GM11168 (cell line): ENCODE measurements around the gene RMDN3.

Experiments
- in situ Hi-C: fragments of 300-500 bp; cut with MboI; formaldehyde crosslinking; loops from one replicate; pipeline ENCODE4 v1.12.0; 2022; ENCODE audit warnings: low sequenced_read_pairs; ENCODE audit not compliant: unreplicated experiment

RMDN3 gene, protein sequence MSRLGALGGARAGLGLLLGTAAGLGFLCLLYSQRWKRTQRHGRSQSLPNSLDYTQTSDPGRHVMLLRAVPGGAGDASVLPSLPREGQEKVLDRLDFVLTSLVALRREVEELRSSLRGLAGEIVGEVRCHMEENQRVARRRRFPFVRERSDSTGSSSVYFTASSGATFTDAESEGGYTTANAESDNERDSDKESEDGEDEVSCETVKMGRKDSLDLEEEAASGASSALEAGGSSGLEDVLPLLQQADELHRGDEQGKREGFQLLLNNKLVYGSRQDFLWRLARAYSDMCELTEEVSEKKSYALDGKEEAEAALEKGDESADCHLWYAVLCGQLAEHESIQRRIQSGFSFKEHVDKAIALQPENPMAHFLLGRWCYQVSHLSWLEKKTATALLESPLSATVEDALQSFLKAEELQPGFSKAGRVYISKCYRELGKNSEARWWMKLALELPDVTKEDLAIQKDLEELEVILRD

DNA sequence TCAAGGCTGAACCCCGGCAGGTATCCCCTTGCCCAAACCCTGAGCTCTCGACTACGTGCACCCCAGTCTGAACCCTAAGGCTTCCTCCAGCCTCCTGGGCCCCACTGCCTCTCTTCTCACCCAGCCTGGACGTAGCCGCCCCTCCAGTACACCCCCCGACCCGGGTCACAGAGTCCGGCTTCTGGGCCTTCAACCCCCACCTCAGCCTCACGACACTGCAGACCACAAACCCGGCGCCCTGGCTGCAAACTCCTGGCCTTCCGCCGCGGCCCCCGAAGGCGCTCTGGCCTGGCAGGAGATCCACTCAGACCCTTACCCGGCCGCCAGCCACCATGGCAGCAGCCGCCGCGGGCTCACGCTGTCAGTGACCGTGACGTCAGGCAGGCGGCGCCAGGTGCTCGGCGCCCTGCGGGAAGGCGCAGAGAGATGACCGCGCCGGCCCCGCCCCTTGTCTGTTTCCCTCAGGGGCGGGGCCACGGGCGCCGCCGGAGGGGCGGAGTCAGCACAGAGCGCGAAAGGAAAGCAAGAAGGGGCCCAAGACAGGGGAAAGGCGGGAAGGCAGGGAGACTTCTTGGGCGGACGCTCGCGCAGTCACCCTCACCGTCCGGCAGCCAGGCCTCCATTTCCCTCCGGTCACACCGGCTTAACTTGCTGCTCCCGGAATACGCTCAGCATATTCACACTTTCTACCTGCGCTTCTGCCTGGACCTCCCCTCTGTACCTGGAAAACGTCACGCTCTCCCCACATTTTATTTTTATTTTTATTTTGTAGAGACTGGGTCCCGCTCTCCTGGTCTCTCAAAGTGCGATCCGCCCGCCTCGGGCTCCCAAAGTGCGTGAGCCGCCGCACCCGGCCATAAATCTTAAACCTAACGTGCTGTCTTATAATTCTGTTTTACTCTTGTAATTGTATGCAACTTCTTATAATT is at the start of gene RMDN3:
Gene RMDN3 (minus strand): TSS at position 372 of the 929 bp plus-strand sequence. CDS start 471 bp downstream, outside the sequence.
- in situ Hi-C loops = loop anchor here (25.0 kb wide), 1 partner anchor 418 kb away; the partner anchor contains the start of gene CCDC9B

DNA sequence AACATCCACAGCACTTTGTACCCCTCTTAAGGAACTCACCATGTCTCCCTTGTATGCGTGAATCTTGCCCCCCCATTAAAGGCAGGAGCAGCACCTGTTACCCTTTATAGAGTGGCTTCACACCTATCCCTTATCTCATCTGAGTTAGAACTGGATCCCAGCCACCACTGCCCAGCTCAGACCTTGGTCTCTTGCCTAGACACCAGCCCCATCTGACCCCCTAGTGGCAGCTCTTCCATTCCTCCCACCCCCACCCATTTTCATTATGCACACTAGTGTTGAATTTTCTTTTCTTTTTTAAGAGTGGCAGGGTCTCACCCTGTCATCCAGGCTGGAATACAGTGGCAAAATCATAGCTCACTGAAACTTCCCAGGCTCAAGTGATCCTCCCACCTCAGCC is 48.6 kb upstream of the RMDN3 start:
- in situ Hi-C loops = no loop called here

DNA sequence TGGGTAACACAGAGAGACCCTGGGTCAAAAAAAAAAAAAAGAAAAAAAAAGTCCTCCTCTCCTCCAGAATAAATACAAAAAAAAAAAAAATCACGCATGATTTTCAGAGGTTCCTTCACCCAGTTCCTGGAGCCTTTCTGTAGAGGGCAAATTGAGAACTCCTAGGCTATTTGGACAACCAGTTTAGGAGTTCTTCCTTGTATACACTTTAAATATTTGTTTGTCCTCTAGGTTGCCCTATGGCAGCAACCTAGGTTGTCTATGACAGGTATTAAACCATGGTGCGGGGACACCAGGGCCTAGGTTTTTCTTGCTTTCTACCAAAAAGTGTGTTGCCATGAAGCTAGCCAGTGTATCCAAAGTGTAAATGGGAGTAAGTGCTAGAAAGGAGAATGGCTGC is 48.0 kb upstream of the RMDN3 start:
- in situ Hi-C loops = no loop called here

DNA sequence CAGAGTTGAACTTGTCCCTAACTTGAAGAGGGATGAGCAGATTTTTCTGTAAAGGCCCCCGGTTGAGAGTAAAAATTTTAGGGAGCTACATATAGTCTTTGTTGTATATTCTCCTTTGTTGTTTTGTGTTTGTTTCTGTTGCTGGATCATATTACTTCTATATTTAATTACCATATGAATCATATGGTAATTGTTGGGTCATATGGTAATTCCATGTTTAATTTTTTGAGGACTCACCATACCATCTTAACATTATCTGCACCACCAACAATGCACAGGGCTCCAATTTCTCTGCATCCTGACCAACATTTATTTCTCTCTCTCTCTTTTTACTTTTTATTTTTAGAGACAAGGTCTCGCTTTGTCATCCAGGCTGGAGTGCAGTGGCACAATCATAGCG is 44.5 kb upstream of the RMDN3 start:
- in situ Hi-C loops = no loop called here

DNA sequence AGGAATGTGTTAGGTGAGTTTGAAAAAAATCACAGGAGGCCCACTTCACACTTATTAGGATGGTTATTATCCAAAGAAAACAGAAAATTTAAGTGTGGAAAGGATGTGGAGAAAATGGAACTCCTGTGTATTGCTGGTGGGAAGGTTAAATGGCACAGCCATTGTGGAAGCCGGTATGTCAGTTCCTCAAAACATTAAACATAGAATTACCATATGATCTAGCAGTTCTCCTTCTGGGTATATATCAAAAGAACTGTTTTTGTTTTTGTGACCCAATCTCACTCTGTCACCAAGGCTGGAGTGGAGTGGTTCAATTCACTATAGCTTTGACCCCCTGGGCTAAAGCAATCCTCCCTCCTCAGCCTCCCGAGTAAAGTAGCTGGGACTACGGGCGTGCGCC is 41.5 kb upstream of the RMDN3 start:
- in situ Hi-C loops = no loop called here

DNA sequence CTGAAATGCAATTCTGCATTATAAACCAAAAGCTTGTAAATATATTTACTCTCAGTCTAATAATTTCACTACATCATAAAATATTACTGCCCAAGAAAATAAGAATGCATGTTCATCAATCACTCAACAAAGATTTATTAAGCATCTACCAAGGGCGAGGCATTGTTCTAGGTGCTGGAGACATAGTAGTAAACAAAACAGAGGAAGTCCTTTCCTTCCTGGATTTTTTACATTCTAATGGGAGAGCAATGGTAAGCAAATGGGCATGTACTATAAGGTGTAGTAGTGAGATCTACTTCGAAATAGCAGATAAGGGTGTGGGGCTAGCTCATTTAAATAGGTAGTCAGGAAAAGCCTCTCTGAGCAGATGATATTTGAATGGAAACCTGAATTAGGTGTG is 41.0 kb upstream of the RMDN3 start:
- in situ Hi-C loops = no loop called here

DNA sequence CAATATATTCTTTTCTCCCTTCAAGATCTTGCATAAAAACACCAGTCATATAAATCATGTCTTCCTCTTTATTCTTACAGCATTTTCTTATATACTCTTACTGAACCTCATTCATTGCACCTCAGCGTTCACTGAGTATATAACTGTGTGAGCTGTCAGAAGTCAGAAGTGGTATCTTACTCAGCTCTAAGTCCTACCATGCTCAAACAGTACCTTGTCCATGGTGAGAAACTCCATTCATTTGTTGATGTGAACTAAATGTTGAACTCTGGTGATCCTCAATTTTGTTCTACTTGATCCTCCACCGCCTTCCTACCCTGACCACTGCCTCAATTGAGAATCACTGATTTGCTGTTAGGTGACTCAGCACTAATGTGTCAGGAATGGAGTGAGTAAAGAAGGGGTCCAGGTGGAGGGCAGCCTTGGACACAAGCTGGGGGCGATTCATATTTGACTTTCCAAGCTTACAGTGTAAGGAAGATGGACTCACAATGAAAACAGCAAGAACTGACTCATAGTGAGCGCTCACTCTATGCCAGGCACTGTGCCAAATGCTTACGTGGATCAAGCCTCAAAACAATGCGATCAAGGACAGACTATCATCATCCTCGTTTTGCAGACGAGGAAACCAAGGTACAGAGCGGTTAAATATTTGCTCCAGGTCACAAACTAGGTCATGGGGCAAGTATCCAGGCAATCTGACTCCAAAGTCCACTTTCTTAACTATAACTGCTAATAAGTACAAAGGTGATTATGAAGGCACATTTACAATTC is 38.3 kb upstream of the RMDN3 start:
- in situ Hi-C loops = no loop called here

DNA sequence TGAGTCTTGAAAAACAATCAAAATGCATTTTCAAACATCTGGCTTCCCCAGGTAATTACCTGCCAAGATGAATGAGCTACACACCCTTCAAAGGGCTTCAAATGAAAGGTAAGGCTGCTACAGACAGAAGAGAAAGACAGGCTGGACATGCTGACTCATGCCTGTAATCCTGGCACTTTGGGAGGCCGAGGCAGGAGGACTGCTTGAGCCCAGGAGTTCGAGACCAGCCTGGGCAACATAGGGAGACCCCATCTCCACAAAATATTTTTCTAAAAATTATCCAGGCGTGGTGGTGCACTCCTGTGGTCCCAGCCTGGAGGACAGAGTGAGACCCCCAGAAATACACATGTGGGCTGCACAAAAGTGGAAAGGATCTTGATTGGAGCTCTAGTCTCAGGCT is 37.3 kb upstream of the RMDN3 start:
- in situ Hi-C loops = no loop called here

DNA sequence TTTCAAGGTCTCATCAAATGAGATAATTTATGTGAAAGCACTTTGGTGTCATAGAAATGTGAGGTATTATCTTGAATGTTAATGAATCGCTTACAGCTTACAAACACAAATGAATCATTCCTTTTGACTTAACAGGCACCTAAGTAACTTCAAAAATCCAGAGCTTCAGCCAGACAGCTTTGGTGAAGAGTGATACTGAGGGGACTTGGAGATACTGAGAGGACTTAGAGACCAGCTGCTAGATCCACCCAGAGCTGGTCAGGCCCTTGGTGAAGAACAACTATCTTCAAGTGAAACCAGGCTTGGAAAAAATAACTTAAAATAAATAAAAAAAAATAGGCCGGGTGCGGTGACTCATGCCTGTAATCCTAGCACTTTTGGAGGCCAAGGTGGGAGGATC is 35.7 kb upstream of the RMDN3 start:
- in situ Hi-C loops = no loop called here

DNA sequence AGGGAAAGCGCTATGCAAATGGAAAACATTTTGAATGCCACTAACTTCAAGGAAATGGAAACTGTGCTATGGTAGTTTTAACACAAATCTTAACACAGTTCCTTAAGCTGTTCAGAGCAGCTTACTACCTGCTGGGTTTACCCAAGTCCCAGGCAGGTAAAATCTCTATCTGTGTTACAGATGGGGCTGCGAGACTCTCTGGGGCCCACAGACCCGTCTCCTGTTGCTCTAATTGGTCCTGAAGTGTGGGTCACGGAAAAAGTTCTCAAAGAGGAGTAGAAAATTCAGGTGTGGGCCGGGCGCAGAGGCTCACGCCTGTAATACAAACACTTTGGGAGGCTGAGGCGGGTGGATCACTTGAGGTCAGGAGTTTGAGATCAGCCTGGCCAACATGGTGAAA is 34.9 kb upstream of the RMDN3 start:
- in situ Hi-C loops = loop anchor here (5.0 kb wide), 1 partner anchor 88 kb away; no protein-coding TSS in a partner anchor

DNA sequence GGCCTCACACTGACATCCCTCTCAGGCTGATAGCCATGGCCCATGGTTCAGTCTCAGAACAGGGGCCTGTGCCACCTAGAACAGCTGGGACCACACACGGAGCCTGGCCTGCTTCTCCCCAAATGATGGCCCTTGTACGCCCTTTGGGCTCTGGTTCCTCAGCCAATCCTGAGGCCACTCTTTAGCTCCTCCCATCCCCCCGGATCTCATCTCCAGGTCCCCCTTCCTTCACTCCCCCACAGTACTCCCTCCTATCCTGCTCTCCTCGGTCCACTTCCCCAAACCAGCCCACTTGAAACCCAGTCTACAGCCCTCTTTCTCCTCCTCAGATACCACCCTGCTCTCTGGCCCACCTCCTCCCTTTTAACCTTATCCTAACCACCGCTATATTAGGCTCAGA is 34.1 kb upstream of the RMDN3 start:
- in situ Hi-C loops = loop anchor here (5.0 kb wide), 1 partner anchor 87 kb away; no protein-coding TSS in a partner anchor

DNA sequence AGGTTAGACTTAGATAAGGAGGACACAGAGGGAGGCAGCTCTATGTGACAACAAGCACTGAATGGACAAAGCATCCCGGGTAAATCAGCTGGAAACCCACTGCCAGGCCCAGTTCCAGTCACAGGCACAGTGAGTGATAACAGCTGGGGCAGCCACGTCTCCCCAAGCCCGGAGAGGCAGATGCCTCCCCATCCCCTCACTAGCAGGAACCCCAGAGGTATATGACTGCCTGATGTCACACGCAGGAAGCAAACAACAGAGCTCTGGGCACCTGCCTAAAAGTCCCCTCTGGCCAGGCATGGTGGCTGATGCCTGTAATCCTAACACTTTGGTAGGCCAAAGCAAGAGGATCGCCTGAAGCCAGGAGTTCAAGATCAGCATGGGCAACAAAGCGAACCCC is 32.9 kb upstream of the RMDN3 start:
- in situ Hi-C loops = loop anchor here (5.0 kb wide), 1 partner anchor 86 kb away; no protein-coding TSS in a partner anchor

DNA sequence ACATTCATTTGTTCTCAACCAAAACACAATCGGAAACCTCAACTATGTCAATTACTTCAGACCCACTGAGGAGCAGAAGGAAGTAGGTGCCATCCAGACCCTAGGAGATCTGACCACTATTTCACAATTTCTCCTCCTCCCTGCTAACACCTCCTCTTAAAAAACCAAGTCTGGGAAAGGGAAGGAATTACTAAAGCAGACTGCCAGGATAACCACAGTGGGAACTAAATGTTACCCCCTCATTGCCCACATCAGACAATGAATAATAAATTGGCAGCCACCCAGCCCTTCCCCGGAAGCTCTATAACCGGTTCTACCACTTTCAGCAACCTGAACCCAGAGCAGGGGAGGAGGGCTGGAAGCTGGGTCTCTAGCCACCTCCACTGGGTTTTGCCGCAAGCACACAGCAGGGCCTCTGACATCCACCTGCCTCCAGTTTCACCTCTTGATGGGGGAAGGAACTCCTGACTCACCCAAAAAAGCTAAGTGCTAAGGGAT is 32.3 kb upstream of the RMDN3 start:
- in situ Hi-C loops = loop anchor here (5.0 kb wide), 1 partner anchor 85 kb away; no protein-coding TSS in a partner anchor

DNA sequence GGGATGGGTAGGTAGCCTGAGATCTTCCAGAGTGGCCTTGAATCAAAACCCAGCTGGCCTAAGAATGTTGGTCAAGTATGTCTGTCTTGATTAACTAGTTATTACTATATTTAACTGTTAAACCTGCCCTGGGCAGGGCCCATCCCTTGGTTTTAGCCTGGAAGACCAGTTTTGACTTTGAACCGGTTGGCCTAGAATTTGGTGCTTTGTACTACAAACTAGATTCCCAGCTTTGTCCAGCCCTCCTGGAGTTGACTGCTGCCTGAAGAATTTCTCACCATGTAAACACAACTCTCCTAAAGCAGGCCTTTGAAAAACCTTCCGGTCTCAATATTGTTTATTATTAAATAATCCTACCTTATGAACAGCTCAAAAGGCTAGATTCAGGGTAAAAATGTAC is 30.8 kb upstream of the RMDN3 start:
- in situ Hi-C loops = loop anchor here (5.0 kb wide), 1 partner anchor 84 kb away; no protein-coding TSS in a partner anchor

DNA sequence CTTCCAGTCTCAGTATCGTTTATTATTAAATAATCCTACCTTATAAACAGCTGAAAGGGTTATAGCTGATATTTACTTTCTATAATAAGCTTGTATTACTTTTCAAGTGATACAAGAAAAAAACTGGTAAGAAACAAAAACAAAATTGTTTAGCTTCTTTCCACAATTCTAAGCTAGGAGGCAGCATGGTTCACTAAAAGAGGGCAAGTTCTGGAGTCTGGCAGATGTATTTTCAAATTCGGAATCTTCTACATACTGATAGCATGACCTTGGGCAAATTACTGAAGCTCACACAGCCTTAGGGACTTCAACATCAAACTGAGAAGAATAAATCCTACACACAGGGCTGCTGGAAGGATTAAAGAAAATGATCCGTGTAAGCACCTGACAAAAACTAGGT is 30.1 kb upstream of the RMDN3 start:
- in situ Hi-C loops = loop anchor here (5.0 kb wide), 1 partner anchor 83 kb away; no protein-coding TSS in a partner anchor

DNA sequence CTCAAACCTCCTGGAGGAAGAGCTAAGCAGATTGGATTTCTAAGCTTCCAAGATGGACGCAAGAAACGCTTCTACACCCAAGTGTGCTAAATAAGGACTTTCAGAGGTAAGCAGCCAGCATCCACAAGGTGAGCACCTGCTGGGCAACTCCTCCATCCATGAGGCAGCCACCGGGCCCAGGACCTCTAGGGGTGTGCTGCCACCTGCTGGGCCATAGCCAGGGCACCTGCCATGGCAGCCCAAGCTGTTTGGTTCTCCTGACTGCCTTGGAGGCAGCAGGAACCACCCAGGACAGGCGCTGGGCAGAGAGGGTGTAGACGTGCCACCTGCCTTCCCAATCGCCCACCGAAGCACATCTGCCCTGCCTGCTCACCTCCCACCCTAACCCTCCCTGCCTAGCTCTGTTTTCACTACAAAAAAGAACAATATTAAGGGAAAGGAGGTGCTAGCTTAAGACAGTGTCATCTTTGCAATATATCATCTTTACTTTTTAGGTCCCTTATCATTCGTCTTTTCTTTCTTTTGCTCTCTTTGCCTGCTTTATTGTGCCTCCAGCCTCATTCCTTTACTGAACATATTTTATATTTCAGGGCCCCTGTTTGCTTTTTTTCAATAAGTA is 27.7 kb upstream of the RMDN3 start:
- in situ Hi-C loops = no loop called here

DNA sequence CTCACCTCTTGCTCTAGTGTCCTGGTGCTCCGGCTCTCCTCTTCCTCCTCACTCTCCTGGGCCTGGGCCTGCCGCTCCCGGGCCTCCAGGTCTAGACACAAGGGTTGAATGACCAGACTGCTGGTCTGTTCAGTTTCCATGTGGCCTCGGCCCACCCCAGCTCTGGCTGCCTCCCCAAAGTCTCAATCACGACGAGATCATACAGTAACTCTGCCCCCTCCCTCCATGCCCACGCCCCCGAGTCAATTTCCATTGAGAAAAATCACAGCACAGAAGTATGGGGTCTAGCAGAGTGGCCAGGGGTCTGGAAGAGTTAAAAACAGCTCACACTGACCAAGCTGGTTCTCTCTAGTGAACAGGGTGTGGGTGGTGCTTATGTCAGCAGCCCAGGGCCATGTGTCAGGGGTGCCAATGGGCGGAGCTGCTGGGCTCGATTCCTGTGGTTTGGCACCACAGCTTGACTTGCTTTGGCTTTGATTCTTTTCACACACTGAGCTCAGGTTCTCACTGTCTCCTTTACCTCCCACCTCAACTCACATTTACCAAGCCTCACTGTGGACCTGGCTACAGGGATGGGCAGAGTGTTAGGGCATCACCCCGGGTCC is 21.6 kb upstream of the RMDN3 start:
- in situ Hi-C loops = no loop called here

DNA sequence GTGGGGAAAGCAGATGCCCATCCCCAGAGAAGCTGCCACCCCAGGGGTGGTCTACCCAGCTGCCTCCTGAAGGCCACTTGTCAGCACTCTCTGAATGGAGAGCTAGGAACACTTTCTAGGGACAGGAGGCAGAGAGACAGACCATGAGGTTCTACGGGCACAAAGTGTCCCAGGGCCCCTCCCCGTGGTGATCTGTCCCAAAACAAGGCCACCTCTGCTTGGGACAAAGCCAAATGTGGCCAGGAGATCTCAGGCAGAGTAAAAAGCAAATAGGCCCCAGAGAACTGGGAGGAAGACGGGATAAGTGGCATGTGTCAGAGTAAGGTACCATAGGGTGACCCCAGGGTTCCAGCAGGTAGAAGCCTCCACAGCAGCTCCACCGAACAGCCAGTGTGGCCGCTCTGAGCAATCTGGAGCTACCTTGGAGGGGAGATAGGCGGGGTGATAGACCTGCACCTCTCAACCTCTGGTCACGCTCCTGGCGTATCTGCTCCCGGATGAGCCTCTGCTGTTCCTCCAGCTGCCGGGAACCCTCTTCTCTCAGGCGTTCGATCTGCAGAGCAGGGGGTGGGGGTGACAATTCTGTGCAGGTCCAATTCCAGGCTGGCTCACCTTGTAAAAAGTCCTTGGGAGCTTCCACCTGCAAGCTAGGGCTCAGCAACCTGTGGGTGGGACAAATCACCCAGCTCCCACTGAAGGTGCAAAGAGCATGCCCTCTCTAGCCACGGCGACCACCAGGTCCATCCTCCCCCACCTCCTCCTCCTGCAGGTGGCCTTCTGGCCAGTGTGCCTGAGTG is 20.9 kb upstream of the RMDN3 start:
- in situ Hi-C loops = no loop called here
